Measurements from ENCODE around the gene TTN.

The TTN gene

DNA sequence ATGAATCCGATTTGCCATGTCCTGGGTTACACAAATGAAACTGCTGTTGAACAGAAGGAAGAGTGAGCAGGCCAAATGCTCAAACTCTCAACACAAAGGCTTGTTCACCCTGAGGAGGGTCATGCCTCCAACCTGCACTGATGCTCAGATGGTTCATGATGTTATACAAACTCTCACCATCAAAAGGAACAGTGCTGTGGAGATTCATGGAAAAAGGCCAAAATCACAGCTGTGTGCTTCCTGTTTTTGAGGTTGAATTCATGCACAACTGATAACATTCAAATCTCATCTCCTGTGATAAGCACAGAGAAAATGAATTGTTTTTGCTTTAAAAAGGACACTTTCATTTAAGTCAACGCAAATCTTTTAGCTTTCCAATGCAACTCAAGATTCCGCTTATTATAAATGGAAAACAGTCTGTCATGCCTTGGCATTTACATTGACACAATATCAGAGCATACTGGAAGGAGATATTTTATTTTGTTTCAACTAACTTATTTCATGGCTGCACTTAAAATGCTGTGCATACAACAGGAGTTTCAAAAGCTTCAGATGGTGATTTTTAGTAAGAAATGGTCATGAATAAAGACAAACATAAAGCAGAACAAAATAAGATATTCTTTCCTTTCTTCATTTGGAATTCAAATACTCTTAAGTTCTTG lies 22.2 kb upstream of the TTN start:
- no peaks in the 10 kb centered on the region for H3K36me3 ChIP-seq (ENCODE audit: insufficient read depth, low read length)
- no peaks in the 10 kb centered on the region for H3K9me3 ChIP-seq (ENCODE audit: low read length)
- H3K27me3 ChIP-seq (ENCODE audit: insufficient read depth, low read length), result no peaks in the 10 kb centered on the region
- H2AFZ ChIP-seq (ENCODE audit: low read depth, low read length), result no peak overlapping the region
- no peak overlapping the region for H3K4me3 ChIP-seq (ENCODE audit: low read length)
- no peaks in the 10 kb centered on the region for H3K4me1 ChIP-seq (ENCODE audit: insufficient read depth, low read length)

DNA sequence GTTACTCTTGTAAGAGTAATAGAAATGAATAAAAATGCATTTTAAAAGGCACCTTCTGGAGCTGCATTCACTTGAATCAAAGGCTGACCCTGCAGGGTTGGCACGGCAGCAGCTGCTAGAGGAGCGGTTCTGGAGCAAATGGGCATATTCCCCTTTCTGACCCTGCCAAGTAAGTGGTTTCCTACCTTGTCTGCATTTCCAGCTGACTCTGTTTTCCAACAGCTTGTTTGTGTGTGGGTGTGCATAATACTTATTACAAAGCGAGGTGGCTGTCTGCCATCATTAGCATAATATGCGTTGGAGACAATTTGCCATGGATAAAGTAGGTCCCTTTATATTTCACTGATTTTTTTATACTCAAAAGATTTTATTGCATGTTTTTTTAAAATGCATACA lies 21.3 kb upstream of the TTN start:
- H3K4me1 ChIP-seq (ENCODE audit: insufficient read depth, low read length), result no peaks in the 10 kb centered on the region
- H3K9me3 ChIP-seq (ENCODE audit: low read length), result no peaks in the 10 kb centered on the region
- no peaks in the 10 kb centered on the region for H3K36me3 ChIP-seq (ENCODE audit: insufficient read depth, low read length)
- no peak overlapping the region for H3K4me3 ChIP-seq (ENCODE audit: low read length)
- H3K27me3 ChIP-seq (ENCODE audit: insufficient read depth, low read length), result no peaks in the 10 kb centered on the region
- no peak overlapping the region for H2AFZ ChIP-seq (ENCODE audit: low read depth, low read length)

DNA sequence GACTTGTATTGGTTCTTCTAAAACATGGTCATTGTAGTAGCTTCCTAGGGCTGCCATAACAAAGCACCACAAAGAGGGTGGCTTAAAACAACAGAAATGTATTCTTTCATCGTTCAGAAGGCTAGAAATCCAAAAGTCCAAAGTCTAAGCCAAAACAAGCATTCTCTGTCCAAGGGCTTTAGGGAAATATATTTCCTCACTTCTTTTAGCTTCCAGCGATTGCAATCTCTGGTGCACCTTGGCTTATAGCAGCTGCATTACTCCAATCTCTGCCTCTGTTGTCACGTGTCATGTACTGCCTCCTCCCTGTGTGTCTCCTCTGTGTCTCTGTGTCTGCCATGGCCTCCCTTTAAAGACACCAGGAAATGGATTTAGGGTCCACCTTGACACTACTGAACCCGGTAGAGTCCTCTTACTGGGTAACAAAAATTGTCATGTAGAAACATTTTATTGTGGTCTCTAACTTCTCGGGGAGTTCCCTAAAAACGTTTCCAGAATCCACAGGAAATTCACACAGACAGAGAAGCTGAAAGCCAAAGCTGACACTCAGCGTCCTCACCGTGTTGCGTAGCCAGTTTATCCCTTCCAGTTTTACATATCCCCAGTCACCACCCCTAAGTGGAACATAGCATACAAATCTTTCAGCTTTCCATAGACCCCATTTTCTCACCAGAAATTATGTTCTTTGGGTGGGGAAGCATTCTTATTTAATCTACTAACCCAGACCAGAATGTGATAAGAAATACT lies 20.7 kb upstream of the TTN start:
- H2AFZ ChIP-seq (ENCODE audit: low read depth, low read length), result no peak overlapping the region
- no peak overlapping the region for H3K4me3 ChIP-seq (ENCODE audit: low read length)
- no peaks in the 10 kb centered on the region for H3K36me3 ChIP-seq (ENCODE audit: insufficient read depth, low read length)
- H3K27me3 ChIP-seq (ENCODE audit: insufficient read depth, low read length), result no peaks in the 10 kb centered on the region
- no peaks in the 10 kb centered on the region for H3K4me1 ChIP-seq (ENCODE audit: insufficient read depth, low read length)
- no peaks in the 10 kb centered on the region for H3K9me3 ChIP-seq (ENCODE audit: low read length)

DNA sequence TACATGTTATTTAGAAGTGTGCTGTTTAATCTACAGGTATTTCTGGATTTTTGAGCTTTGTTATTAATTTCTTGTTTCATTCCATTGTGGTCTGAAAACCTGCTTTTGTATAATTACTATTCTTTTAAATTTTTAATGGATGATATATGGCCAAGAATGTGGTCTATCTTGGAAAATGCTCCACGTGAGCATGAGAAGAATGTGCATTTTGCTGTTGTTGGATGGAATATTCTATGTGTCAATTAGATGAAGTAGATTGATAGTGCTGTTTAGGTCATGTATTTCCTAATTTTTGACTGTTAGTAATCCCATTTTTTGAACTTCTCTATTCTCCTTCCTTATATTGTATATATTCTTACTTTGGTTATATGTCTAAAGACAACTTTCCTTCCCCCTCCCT lies 19.9 kb upstream of the TTN start:
- no peaks in the 10 kb centered on the region for H3K27me3 ChIP-seq (ENCODE audit: insufficient read depth, low read length)
- no peak overlapping the region for H2AFZ ChIP-seq (ENCODE audit: low read depth, low read length)
- no peaks in the 10 kb centered on the region for H3K36me3 ChIP-seq (ENCODE audit: insufficient read depth, low read length)
- H3K9me3 ChIP-seq (ENCODE audit: low read length), result no peaks in the 10 kb centered on the region
- H3K4me3 ChIP-seq (ENCODE audit: low read length), result no peak overlapping the region
- no peaks in the 10 kb centered on the region for H3K4me1 ChIP-seq (ENCODE audit: insufficient read depth, low read length)

DNA sequence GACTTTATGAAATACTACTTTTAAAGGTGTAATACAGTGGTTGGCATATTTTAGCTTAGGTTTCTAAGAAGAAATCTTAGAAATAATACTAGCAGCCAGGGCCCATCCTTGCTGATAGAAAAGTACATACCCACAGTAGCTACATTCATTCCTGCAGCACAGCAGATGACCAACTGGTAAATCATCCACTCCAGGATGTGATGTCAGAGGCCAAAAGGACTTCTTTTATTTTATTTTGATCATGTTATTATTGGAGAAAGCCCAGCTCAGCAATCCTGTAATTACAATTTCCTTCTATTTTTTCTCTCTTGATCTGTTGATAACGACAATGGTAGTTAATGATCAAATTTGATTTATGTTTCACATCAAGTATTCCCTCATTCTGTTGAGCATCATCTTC lies 18.0 kb upstream of the TTN start:
- Histone ChIP-seq H3K9me3 (ENCODE audit: low read length) (no peaks in the 10 kb centered on the region), H3K36me3 (ENCODE audit: insufficient read depth, low read length) (no peaks in the 10 kb centered on the region), H3K4me3 (ENCODE audit: low read length) (no peak overlapping the region), H2AFZ (ENCODE audit: low read depth, low read length) (no peak overlapping the region), H3K4me1 (ENCODE audit: insufficient read depth, low read length) (no peaks in the 10 kb centered on the region), H3K27me3 (ENCODE audit: insufficient read depth, low read length) (no peaks in the 10 kb centered on the region)

DNA sequence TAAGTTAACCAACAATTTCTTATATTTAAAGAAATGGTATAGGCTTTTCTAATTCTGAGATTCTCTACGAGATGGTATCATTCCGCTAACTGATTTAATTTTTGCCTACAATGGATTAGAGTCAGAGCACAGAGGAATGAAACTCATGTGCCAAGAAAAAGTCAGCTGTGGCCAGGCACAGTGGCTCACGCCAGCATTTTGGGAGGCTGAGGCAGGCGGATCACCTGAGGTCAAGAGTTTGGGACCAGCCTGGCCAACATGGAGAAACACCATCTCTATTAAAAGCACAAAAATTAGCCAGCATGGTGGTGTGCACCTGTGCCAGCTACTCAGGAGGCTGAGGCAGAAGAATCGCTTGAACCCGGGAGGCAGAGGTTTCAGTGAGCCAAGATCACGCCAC lies 17.0 kb upstream of the TTN start:
- no peak overlapping the region for H2AFZ ChIP-seq (ENCODE audit: low read depth, low read length)
- H3K4me1 ChIP-seq (ENCODE audit: insufficient read depth, low read length), result no peaks in the 10 kb centered on the region

DNA sequence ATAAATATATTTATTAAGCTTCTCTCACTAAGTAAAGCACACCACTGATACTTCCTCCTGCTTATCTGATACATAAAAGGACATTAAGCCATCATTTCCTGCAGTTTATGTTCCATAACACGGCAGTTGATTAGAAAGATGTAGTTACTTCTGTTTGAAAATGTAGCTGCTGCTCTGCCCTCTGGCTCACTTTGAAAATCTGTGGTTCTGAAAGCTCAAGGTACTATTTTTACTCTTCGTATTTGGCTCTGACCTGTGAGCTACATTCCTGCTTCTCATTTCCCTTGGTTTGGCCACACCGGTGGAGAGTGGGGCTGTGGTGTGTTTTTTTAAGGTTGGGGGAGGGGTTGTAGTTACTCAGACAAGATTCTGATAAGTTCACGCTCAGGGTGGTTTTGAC lies 12.8 kb upstream of the TTN start:
- H3K27me3 ChIP-seq (ENCODE audit: insufficient read depth, low read length), result no peaks in the 10 kb centered on the region
- no peak overlapping the region for H2AFZ ChIP-seq (ENCODE audit: low read depth, low read length)

More for the DNA sequence above, 17.0 kb upstream of the TTN start:
- Histone ChIP-seq H3K27me3 (ENCODE audit: insufficient read depth, low read length) (no peaks in the 10 kb centered on the region), H3K36me3 (ENCODE audit: insufficient read depth, low read length) (no peaks in the 10 kb centered on the region), H3K4me3 (ENCODE audit: low read length) (no peak overlapping the region), H3K9me3 (ENCODE audit: low read length) (no peaks in the 10 kb centered on the region)

DNA sequence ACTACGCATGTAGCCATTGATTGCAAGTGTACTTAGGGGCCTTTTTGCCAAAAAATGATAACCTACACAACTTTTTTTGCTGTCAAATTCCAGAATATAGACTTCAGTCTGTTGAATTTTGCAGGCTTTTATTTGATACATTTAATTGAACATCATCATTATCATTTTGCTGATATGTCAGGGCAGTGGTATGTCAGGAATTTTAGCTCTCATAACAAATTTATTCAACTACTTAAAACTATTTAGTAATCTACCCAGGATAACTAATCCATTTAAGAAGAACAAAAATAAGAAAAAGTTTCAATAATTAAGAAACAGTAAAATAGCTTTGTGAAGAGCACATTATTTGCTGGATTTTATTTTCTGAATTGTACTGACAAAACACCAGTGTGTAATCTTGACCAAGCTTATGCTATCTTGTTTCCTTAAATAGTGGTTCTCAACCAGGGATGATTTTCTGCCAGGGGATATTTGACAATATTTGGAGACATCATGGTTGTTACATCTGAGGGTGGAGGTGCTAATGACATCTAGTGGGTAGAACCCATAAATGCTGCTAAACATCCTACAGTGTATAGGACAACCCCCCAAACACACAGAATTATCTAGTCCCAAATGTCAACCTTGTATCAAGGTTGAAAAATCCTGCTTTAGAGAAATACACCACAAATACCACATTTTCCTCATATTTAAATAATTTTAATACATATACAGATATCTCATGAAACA lies 12.1 kb upstream of the TTN start:
- Histone ChIP-seq H2AFZ (ENCODE audit: low read depth, low read length) (no peak overlapping the region), H3K27me3 (ENCODE audit: insufficient read depth, low read length) (no peaks in the 10 kb centered on the region), H3K4me3 (ENCODE audit: low read length) (no peak overlapping the region), H3K4me1 (ENCODE audit: insufficient read depth, low read length) (no peaks in the 10 kb centered on the region), H3K36me3 (ENCODE audit: insufficient read depth, low read length) (no peaks in the 10 kb centered on the region), H3K9me3 (ENCODE audit: low read length) (no peaks in the 10 kb centered on the region)

More for the DNA sequence above, 12.8 kb upstream of the TTN start:
- Histone ChIP-seq H3K4me3 (ENCODE audit: low read length) (no peak overlapping the region), H3K9me3 (ENCODE audit: low read length) (no peaks in the 10 kb centered on the region), H3K36me3 (ENCODE audit: insufficient read depth, low read length) (no peaks in the 10 kb centered on the region), H3K4me1 (ENCODE audit: insufficient read depth, low read length) (no peaks in the 10 kb centered on the region)

DNA sequence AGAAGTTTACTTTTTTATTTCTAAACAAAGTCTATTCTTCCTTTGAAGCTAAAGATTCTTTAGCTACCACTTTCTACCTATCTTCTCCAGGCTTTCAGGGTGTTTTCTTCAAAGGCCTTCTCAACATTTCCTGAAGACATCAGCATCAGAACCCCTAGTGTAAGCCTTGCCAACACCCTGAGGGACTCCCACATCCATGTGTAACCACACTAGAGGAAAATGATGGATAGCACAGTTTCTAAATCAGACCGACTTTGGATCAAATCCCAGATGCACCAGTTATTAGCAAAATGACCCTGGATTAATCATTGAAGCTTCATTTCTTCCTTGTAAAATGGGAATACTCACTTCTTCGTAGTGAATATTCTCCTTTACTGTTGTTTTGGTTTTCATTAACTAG lies 4.7 kb upstream of the TTN start:
- Histone ChIP-seq H3K27me3 (ENCODE audit: insufficient read depth, low read length) (no peaks in the 10 kb centered on the region), H3K4me3 (ENCODE audit: low read length) (no peak overlapping the region), H3K9me3 (ENCODE audit: low read length) (no peaks in the 10 kb centered on the region), H3K4me1 (ENCODE audit: insufficient read depth, low read length) (no peaks in the 10 kb centered on the region), H2AFZ (ENCODE audit: low read depth, low read length) (no peak overlapping the region), H3K36me3 (ENCODE audit: insufficient read depth, low read length) (no peaks in the 10 kb centered on the region)

DNA sequence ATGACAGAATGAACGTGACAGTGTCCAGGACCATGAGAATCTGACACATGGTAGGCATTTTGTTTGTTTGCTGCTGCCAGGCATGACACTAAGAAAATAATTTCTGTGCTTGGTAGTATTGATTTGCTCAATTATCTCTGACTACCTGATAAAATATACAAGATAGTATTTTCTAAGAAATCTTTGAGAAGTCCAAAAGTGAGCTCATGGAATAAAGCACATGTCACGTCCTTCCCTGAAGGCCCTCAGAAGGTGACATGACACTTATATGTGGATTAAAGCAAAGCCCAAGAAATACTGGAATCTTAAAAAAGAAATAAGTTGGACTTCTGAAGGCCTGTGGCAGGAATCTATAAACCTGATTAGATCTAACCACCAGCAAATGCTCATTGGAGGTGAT lies 3.8 kb upstream of the TTN start:
- Histone ChIP-seq H3K36me3 (ENCODE audit: insufficient read depth, low read length) (no peaks in the 10 kb centered on the region), H3K27me3 (ENCODE audit: insufficient read depth, low read length) (no peaks in the 10 kb centered on the region), H3K4me3 (ENCODE audit: low read length) (no peak overlapping the region), H3K9me3 (ENCODE audit: low read length) (no peaks in the 10 kb centered on the region), H3K4me1 (ENCODE audit: insufficient read depth, low read length) (no peaks in the 10 kb centered on the region), H2AFZ (ENCODE audit: low read depth, low read length) (no peak overlapping the region)

DNA sequence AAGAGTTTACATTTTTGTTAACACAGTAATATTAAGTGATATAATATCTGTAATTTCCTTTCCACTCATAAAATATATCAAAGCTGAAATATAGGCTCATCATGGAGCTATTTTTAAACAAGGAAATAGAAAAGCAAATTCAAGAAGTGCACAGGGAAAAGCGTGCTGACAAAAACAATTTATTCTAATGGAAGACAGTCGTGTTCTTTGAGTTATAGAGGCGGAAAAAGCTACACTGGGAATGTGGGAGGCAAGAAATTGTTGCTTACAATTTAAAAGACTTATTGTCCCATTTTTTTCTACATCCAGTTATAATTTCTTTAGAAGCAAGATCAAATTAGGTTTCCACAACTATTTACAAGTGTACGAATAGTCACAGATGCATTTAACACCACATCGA lies 3.2 kb upstream of the TTN start:
- Histone ChIP-seq H3K4me1 (ENCODE audit: insufficient read depth, low read length) (no peaks in the 10 kb centered on the region), H3K36me3 (ENCODE audit: insufficient read depth, low read length) (no peaks in the 10 kb centered on the region), H3K27me3 (ENCODE audit: insufficient read depth, low read length) (no peaks in the 10 kb centered on the region)

DNA sequence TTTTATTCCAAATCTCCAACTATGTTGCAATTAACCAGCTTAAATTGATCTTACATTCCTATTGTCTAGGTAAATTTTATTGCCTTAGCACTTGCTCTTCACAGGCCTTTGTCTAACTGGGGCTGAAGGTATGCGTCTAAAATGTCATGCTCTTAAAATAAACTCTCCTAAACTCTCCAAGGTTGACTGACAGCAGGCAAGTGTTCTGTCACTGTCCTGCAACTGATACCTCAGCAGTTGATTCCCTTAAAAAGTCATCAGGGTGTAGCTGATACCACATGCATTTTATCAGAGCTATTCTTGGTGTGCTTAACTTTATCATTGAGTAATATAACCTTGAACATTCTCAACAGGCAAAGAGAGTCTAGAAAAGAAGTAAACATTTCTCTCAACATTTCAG lies 680 bp downstream of the TTN start:
- H3K9me3 ChIP-seq (ENCODE audit: low read length), result no peaks in the 10 kb centered on the region
- no peaks in the 10 kb centered on the region for H3K36me3 ChIP-seq (ENCODE audit: insufficient read depth, low read length)
- H3K27me3 ChIP-seq (ENCODE audit: insufficient read depth, low read length), result no peaks in the 10 kb centered on the region
- H3K4me3 ChIP-seq (ENCODE audit: low read length), result no peak overlapping the region
- no peak overlapping the region for H2AFZ ChIP-seq (ENCODE audit: low read depth, low read length)
- H3K4me1 ChIP-seq (ENCODE audit: insufficient read depth, low read length), result no peaks in the 10 kb centered on the region

More for the DNA sequence above, 3.2 kb upstream of the TTN start:
- Histone ChIP-seq H3K4me3 (ENCODE audit: low read length) (no peak overlapping the region), H2AFZ (ENCODE audit: low read depth, low read length) (no peak overlapping the region), H3K9me3 (ENCODE audit: low read length) (no peaks in the 10 kb centered on the region)

DNA sequence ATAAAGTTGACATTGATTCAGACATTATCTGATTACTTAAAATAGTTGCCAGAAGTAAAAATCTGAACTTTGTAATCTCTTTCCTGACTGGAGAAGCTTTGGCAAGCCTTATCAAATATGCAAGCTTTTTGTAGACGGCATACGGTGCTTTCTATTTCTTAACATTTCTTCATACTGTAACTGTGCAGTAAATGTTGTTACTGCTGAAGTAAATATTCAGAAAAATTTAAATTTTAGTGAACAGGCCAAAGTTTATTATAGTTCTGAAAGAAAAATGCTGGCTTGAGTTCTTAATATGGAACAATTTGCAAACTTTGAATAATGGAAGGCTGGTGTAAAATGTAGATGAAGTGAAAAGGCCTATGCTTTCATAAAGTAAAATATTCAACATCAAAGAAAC lies 1.8 kb downstream of the TTN start:
- H2AFZ ChIP-seq (ENCODE audit: low read depth, low read length), result no peak overlapping the region
- no peaks in the 10 kb centered on the region for H3K9me3 ChIP-seq (ENCODE audit: low read length)
- H3K4me1 ChIP-seq (ENCODE audit: insufficient read depth, low read length), result no peaks in the 10 kb centered on the region
- H3K36me3 ChIP-seq (ENCODE audit: insufficient read depth, low read length), result no peaks in the 10 kb centered on the region
- no peak overlapping the region for H3K4me3 ChIP-seq (ENCODE audit: low read length)
- no peaks in the 10 kb centered on the region for H3K27me3 ChIP-seq (ENCODE audit: insufficient read depth, low read length)

Measured in neuron (in vitro differentiated cells).